Measurements from ENCODE around the gene MORN5. TPM values are rescaled to one million over a fixed set of nuclear protein-coding genes. Genes with fewer than 3 reads are reported as not detected.
A peak's percentile ranks its signal among the peaks of the same experiment; 100 is the strongest.

MORN5 gene
- total RNA-seq, 6 experiments from 2014 or later, result not detected

DNA sequence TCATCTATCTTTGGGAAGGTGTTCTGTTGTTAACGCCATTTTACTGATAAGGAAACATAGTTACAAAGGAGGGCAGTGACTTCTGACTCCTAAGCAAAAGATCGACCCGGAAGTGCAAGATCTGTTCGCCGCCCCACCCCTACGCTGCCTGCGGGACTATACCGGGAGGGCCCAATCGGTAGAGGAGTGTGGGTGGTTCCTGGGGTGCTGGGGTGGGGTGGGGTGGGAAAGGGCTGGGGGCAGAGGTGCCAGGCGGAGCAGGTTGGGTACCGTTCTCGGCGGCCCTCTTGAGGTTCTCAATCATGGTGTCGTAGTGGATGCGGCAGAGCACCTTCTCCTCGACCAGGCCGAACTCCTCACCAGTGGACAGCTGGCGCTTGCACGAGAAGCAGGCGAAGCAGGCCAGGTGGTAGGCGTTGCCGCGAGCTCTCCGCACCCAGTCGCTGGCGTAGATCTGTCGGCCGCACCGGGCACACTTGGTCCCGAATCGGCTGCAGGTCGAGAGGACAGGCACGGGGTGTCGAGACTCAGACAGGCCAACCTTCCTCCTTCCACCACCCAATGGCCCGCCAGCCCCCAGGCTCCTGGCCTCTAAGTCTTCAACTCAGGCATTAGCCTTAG lies 57.2 kb downstream of the MORN5 start:
- Histone ChIP-seq H3K36me3 (no peaks in the 10 kb centered on the region), H3K27me3 (peaks cover 14 to 44% of the 10 kb centered on the region in 2 donors), H3K4me1 (peaks cover 0 to 12% (median 0%) of the 10 kb centered on the region in 4 donors), H3K27ac (no peak overlapping the region), H3K9me3 (no peaks in the 10 kb centered on the region), H3K4me3 (no peak overlapping the region)
- WGBS (ENCODE audit: insufficient coverage, low coverage, low lambda C conversion rate, missing lambda C conversion rate), result 39% methylated on average over 8 of the region's 35 CpGs
- DNase-seq, result no peak
- intact Hi-C loops (cut with DNase I), result no loop called here
- TF ChIP-seq, protein P1, sequence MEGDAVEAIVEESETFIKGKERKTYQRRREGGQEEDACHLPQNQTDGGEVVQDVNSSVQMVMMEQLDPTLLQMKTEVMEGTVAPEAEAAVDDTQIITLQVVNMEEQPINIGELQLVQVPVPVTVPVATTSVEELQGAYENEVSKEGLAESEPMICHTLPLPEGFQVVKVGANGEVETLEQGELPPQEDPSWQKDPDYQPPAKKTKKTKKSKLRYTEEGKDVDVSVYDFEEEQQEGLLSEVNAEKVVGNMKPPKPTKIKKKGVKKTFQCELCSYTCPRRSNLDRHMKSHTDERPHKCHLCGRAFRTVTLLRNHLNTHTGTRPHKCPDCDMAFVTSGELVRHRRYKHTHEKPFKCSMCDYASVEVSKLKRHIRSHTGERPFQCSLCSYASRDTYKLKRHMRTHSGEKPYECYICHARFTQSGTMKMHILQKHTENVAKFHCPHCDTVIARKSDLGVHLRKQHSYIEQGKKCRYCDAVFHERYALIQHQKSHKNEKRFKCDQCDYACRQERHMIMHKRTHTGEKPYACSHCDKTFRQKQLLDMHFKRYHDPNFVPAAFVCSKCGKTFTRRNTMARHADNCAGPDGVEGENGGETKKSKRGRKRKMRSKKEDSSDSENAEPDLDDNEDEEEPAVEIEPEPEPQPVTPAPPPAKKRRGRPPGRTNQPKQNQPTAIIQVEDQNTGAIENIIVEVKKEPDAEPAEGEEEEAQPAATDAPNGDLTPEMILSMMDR (IDR thresholded peaks at IDR 0.05), result no peak
- TF ChIP-seq POLR2A (IDR thresholded peaks at IDR 0.05), result no peak
- no peak for ATAC-seq

DNA sequence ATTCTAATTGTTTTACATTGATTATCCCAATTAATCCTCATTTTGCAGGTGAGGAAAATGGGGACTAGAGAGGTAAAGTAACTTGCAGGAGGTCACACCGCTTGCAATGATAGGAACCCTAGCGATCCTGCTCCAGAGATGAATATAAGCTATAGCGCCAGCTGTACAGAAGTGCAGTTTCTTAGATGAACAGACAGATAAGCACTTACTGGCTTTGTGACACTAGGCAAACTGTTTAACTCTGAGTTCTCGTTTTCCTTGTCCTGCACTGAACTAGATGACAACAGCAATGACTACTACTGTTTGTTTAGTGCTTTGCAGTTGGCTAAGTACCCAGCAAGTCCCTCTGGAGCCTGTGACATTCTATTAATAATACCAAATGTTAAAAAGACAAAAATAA lies 57.9 kb downstream of the MORN5 start:
- DNase-seq (no peak), ATAC-seq (peak in 1 of 4 donors; percentile 44)
- TF ChIP-seq, protein P1 (IDR thresholded peaks at IDR 0.05), result no peak
- no peak for TF ChIP-seq POLR2A (IDR thresholded peaks at IDR 0.05)
- intact Hi-C loops (cut with DNase I), result no loop called here
- Histone ChIP-seq H3K4me3 (no peak overlapping the region), H3K27me3 (peaks cover 14 to 51% of the 10 kb centered on the region in 2 donors), H3K4me1 (peaks cover 0 to 12% (median 0%) of the 10 kb centered on the region in 4 donors), H3K36me3 (no peaks in the 10 kb centered on the region), H3K27ac (no peak overlapping the region), H3K9me3 (no peaks in the 10 kb centered on the region)
- WGBS (ENCODE audit: insufficient coverage, low coverage, low lambda C conversion rate, missing lambda C conversion rate), result 29% methylated on average over 4 of the region's 4 CpGs

DNA sequence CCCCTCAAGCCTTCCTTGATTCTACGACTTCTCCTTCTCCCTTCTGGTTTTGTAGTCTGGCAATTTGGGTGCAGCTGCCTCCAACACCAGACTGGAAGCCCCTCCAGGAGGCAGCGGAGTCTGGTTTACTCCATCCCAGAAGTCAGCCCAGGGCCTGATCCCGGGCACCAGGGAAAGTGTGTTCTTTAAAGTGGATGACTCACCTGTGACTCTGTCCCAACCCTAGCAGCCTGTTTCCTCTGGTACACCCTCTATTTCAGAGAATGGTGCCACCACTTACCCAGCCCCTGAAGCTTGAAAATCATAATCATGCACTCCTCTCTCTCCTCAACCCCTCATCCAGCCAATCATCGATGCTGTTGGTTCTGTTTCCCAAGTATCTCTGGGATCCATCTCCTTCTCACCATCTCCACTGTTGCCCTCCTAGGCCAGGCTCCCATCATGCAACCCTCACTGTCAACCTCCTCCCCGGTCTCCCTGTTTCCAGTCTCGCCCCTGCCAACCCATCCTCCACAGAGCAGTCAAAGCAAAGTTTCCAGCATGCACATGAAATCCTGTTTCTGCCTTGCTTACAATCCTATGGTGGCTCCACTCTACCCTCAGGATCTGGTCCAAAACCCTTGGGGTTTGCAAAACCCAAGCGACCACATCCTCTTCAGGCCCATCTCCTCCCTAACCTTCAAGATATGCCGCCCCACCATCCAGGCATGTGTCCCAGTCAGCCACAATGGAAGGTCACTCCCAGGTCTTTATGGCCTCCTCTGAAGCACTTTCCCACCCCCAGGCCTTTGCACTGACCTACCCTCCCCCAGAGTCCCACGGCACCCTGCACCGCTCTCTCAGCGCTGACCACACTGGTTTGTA lies 58.6 kb downstream of the MORN5 start:
- DNase-seq (no peak), ATAC-seq (no peak)
- peaks cover 14 to 55% of the 10 kb centered on the region in 2 donors for H3K27me3 ChIP-seq
- no peak for TF ChIP-seq POLR2A (IDR thresholded peaks at IDR 0.05)
- TF ChIP-seq, protein P1 (IDR thresholded peaks at IDR 0.05), result no peak
- no peak overlapping the region for H3K27ac ChIP-seq
- 26% methylated on average over 11 of the region's 11 CpGs for WGBS (ENCODE audit: insufficient coverage, low coverage, low lambda C conversion rate, missing lambda C conversion rate)
- H3K4me3 ChIP-seq, result no peak overlapping the region
- H3K4me1 ChIP-seq, result peaks cover 0 to 12% (median 0%) of the 10 kb centered on the region in 4 donors
- no peaks in the 10 kb centered on the region for H3K36me3 ChIP-seq
- intact Hi-C loops (cut with DNase I), result no loop called here
- no peaks in the 10 kb centered on the region for H3K9me3 ChIP-seq

DNA sequence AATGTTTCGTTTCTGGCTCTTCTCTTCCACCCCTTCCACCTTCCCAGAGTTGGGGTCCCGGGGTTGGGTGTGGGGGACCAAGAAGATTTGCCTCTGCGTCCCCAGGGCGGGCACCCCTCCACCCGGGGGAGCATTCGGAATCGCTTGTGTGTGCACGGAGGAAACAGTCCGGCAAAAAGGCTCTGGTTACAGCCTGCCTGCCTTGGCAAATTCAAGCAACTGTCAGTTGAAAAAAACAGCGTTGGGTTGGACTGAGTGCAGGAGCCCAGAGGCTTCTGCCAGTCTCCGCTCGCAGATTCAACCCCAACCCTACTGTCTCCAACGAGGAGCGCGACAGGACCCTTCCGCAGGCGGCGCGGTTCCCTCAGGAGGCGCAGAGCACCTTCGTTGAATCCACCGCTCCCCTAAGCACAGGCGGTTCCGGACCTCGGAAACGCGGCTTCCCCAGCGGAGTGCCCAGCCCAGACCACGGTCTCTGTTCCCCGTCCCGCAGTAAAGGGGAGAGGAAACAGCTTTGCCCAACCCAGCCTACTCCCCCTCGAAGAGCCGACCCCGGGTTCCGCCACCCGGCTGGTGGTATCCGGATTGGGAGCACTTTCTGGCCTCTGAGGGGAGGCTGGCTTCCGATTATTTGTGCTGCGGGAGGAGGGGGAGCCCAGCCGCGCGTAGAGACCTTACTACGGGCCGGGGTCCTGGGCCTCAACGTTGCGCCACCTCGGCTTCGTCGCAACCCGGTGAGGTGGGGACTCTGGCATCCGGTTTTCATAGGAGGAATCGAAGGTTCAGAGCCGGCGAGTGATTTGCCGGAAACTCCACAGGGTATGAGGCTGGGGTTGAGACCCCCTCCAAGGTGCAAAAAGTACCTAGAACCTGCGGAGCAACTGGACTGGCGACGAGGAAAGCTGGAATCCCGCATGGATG lies 59.5 kb downstream of the MORN5 start:
- Histone ChIP-seq H3K4me1 (peaks cover 0 to 12% (median 0%) of the 10 kb centered on the region in 4 donors), H3K9me3 (no peaks in the 10 kb centered on the region), H3K27ac (no peak overlapping the region), H3K36me3 (no peaks in the 10 kb centered on the region), H3K27me3 (peaks cover 14 to 50% of the 10 kb centered on the region in 2 donors), H3K4me3 (no peak overlapping the region)
- DNase-seq (no peak), ATAC-seq (peak in 2 of 4 donors; percentile 17 to 25)
- intact Hi-C loops (cut with DNase I), result no loop called here
- WGBS (ENCODE audit: insufficient coverage, low coverage, low lambda C conversion rate, missing lambda C conversion rate), result 2% methylated on average over 19 of the region's 59 CpGs
- TF ChIP-seq, protein P1 (IDR thresholded peaks at IDR 0.05), result no peak
- TF ChIP-seq POLR2A (IDR thresholded peaks at IDR 0.05), result no peak
